Measurements from ENCODE around the gene ARFGAP2.
A peak's percentile ranks its signal among the peaks of the same experiment; 100 is the strongest.

Gene ARFGAP2

DNA sequence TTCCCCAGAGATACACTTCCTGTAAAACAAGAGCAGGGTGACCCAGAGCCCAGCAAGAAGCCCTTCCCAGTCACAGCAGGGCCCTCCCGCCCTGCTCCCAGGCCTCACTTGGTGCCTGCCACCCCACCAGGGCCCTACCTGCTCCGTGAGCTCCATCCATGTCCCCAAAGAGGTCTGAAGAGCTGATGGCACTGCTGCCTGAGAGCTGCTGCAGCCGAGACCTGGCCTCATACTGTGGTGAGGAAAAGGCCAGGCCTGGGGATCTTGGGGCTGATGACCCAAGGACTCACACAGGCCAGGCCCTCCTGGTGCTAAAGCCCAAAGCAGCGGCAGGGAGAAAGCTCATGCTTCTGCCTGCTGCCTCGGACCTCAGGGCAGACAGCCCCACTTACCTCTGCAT lies 10.3 kb downstream of the ARFGAP2 start:
- DNase-seq = no peak

DNA sequence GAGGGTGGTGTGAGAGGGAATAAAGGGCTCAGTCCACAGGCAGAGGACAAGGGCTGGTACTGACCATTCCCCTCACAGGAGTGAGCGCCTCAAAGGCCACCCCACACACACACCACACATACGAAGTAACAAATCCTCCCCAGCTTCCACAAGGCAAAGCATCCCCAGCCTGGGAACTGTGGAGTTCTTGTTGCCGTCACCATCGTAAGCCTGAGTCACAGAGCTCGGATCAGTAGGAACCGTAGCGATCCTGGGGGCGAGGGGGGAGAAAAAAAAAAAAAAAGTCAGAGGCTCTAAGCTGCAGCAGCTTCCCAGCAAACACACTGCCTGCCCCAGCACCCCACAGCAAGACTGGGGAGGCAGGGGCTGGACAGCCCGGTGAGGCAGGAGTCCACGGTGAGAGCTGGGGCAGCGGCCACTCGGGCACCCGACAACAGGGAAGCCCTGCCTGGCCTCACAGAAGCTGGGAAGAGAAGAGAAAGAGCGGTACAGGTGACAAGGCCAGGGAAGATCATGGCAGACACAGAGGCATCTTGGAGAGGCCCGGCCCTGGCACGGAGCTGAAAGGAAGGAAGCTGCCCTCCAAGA lies 11.3 kb downstream of the ARFGAP2 start:
- DNase-seq = no peak

GRCh38 chr11:47164321-47164720 lies 12.4 kb downstream of the ARFGAP2 start:
- DNase-seq = no peak

DNA sequence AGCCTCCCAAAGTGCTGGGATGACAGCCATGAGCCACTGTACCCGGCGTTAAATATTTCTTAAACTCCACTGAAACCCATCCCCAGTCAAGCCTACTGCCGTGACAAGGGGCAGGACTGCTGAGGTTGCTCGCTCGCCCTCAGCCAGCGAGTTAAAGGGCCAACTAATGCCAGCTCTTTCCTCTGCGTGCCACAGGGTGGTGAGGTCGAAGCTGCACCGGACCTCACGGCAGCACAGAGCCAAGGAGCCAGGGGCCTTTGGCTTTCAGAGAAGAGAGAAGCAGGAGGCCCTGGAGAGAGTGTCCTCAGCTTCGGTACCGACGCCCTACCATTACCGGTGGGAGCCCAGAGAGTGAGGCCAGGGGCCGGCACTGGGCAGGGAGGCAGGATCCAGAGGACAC lies 12.8 kb downstream of the ARFGAP2 start:
- DNase-seq = no peak

DNA sequence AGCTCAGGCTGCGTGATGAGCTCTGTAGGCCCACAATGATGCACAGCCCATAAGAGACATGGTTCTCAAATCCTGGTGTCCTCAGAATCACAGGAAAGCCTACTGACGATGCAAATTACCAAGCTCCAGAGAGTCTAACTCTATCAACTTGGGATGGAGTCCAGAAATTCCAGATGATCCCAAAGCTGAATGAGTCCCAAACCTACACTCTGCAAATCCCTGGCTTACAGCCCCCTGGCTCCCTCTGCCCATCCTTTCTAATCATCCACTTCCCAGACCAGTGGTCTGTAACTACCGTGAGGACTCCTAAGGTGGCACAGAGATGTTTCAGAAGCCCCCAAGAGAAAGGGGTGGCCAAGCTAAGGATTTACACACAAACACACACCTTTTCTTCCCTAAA lies 13.5 kb downstream of the ARFGAP2 start:
- no peak for DNase-seq

DNA sequence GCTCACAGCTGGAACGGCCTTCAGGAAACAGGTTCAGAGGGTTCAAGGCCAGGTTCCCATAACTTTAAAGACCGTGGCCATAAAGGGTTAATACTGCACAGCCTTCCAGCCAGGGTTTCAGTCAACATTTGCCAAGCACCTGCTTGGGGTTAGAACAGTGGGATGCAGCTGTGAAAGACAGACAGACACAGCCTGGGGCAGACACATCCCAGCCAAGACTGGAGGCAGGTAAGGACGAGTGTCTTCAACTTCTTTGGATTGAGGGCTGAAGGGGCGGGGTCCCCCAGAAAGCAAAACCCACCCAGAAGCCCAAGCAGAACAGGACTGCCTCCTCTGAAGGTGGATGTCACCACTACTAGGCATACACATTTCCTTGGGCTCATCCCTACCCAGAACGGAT lies 14.3 kb downstream of the ARFGAP2 start:
- no peak for DNase-seq

GRCh38 chr11:47161890-47162289 lies 14.8 kb downstream of the ARFGAP2 start:
- no peak for DNase-seq

DNA sequence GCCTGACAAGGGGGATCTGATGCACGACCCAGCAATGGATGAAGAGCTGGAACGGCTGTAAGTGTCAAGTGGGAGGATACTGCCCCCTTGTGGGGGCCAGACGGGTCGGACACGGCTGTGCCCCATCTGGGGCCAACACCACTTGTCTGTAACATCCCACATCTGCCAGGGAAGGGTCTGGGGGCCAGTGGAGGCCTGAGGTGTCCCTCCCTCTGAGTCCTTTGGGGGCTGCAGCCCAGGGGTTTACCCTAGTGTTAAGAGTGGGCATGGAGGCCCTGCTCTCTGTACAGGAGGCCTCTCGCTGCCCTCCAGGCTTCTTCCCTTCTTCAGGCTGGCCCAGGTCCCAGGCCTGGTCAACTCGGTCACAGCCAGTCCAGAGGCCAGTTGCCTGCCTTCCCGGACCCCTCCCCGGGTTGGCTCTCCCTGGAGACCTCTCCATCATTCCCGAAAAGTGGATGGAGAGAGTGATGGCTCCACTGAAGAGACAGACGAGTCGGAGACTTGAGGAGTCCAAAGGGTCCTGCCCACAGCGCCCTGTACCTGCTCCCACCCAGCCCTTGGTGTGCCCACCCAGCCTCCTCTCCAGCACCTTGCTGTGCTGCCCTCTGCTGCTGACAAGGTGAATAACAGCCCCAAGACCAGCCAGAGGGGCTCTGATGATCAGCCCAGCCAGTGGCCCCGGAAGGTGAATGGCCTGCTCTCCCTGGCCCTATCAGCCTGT lies 15.4 kb downstream of the ARFGAP2 start:
- DNase-seq = peak; percentile 59

GRCh38 chr11:47160753-47161133 lies 15.9 kb downstream of the ARFGAP2 start:
- no peak for DNase-seq

- DNase-seq = no peak
These were observed 18.4 kb downstream of the ARFGAP2 start for GRCh38 chr11:47158242-47158641.

- no peak for DNase-seq
These were observed 18.9 kb downstream of the ARFGAP2 start for GRCh38 chr11:47157805-47158204.

DNA sequence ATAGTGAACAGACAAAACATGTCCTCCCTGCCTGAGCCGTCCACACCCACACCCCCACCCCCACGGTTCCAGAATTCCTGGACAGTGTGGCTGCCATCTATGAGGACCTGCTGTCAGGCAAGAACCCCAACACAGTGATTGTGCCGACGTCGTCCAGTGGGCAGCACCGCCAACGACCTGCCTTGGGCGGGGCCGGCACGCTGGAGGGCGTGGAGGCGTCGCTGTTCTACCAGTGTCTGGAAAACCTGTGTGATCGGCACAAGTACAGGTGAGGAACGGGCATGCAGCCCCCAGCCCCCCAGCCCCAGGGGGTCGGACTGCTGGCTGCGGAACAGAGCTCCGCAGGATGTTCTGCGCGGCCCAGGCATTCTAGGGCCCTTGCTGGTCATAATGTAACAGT lies 19.7 kb downstream of the ARFGAP2 start:
- DNase-seq = no peak

DNA sequence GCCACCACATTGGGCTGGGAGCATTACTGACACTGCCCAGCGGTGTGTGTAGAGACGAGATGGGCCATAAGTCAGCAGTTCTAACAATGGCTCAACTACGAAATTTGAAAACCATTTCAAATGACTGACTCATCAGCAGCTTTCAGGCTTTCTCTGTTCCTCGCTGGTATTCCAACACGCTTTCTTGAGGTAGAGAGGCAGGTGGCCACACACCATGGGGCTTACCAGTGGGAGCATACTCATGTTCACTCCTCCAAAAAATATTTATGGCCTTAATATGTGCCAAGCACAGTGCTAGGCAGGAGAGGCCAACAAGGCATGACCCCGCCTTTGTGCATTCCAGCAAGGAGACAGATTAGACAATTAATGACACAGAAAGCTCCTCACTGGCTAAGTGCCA lies 20.3 kb downstream of the ARFGAP2 start:
- DNase-seq = no peak

DNA sequence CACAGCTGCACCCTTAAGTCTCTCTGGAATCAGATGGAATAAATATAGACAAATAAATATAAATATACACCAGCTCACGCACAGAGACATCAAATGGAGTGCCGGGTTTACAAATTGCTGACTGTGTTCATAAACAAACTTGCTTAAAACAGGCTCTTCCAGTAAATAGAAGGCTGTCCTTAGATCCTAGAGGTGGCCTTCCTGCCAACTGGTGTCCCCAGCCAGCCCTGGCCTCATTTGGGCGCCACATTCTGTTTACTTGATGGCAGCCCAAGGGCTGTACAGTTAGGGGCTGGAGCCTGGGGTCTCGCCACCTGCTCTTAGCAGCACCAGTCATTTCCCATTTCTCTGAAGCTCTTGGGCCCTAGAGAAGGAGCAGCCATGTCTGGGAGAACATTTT lies 20.8 kb downstream of the ARFGAP2 start:
- no peak for DNase-seq

DNA sequence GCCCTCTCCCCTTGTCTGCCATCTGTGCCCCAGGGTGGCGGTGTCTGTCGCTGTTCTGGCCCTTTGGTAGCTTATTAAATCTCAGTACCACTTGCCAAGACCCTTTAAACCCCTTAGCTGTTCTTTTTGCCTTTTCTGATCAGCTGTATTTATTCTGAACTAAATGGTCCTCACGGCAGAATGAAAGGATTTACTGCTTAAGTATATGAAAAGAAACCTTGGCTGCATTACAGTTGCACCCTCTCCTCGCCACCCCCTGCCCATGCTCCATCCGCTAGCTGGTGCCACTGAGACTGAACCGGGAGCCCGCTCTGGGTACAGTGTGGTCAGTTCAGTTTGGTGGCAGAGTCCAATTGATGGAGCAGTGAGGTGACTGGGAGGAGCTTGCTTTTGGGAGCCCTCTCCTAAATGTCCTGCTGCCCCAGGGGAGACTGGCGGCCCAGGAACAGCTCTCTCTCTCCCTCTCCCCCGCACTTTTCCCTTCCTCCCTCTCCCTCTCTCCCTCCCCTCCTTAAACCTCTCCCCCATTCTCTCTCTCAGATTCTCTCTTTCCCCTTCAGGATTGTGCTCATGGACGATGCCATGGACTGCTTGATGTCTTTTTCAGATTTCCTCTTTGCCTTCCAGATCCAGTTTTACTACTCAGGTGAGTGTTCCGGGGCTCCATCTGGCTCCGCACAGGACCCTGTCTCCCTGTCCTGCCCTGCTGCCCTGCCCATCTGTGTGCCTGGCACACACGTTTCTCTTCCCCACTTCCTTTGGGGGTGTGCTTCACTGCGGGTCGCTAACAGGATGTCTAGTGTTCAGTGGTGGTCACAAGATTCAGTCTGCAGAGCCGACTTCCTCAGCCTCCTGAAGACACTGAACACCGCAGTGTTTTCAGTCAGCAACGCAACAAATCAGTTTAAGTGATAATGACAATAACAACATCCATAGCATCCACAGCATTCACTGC lies 21.8 kb downstream of the ARFGAP2 start:
- DNase-seq = peak; percentile 18

DNA sequence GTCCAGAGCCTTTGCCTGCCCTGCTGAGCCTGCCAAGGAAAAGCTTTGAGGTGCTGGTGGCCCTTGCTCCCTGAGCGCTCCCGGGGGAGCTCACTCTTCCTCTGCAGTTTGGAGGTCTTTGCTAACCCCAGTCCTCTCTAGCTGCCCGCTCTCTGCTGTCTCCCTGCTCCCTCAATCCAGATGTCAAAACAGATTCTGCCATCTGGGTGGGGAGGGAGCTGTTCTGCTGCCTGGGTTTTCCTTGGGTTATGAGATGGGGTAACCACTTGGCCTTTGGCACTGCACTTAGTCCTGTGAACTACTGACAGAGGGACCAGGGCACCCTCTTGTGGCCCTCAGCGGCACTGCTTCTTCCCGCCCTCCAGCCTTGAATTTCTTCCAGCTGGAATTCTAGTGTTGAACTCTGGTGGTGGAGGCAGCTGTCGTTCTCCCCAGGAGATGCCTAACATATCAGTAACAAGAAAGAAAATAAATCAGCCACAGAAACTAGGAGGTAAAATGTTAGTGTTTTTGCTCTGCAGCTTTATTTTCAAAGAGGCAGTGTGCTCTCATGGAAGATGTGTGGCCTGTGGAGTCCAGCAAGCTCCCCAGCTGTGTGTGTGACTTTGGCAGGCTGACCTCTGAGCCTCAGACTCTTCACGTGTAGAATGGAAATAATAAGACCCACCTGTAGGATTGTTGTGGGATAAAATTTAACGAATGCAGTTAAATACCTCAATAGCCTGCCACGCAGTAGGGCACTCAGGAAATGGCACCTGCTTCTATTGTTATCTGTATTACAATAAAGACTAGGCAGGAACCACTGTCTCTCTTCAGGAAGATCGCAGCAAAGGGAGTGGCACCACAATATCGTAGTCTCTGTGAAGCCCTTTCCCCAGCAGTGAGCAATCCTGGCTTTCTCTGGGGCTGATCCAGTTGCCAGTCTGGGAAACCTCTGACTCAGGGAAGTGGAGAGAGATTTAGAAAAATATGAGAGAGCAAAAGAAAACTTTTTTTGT lies 23.4 kb downstream of the ARFGAP2 start:
- peak; percentile 54 for DNase-seq

GRCh38 chr11:47152126-47152952 lies 24.3 kb downstream of the ARFGAP2 start:
- DNase-seq = no peak

- DNase-seq = no peak
These were observed 26.9 kb downstream of the ARFGAP2 start for GRCh38 chr11:47149782-47150181.

DNA sequence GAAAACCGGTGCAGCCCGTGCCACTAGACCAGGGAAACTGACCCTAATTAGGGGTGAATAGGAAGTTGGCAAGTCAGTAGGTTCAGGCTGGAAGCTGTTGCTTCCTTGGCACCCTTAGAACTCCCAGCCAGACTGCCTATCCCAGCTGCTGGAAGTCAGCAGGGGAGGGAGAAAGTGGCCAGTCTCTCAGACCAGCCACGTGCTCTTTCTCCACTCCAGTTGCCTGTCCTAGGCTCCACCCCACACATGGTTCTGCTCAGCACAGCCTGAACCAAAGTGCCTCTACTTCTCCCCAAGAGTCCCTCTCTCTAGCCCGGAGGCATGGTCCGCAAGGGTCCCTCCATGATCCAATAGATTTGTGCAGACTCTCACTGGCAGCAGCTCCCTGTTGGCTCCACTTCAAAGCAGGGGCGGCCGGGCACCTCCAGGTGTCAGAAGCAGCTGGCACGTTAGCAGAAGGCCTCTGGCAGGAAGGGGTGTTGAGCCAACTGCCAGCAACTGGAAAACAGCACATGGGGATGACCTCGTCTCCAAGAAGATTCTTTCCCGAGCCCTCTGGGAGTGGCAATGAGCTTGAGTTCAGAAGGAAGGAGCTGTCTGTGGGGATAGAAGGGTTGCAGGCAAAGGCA lies 27.7 kb downstream of the ARFGAP2 start:
- DNase-seq = no peak

- no peak for DNase-seq
These were observed 28.4 kb downstream of the ARFGAP2 start for GRCh38 chr11:47148270-47148669.

DNA sequence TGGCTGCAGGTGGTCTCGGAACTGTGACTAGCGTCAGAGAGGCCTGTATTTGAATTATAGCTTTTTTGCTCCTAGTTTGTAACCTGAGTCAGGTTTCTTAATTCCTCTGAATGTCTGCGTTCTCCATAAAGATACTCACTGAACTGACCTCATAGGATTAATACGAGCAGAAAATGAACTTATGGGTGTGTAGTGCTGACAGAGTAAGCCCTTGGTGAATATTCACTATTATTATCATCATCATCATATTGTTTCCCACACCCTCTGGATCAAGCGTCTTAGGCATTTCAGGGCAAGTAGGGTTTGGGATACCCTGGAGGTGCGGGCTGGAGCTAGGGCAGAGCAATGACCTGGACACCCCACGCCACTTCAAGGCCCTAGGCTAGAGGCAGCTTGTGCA lies 29.0 kb downstream of the ARFGAP2 start:
- no peak for DNase-seq

Measured in activated CD4-positive, alpha-beta T cell treated with anti-CD3 and anti-CD28 coated beads, Interleukin-2, amount 50 U/mL, for 16 hours (primary cell).